Measurements from ENCODE around the gene LYSMD2.

GRCh38 chr15:51760805-51761204 lies 23.4 kb upstream of the LYSMD2 start:
- TF ChIP-seq, protein P1, sequence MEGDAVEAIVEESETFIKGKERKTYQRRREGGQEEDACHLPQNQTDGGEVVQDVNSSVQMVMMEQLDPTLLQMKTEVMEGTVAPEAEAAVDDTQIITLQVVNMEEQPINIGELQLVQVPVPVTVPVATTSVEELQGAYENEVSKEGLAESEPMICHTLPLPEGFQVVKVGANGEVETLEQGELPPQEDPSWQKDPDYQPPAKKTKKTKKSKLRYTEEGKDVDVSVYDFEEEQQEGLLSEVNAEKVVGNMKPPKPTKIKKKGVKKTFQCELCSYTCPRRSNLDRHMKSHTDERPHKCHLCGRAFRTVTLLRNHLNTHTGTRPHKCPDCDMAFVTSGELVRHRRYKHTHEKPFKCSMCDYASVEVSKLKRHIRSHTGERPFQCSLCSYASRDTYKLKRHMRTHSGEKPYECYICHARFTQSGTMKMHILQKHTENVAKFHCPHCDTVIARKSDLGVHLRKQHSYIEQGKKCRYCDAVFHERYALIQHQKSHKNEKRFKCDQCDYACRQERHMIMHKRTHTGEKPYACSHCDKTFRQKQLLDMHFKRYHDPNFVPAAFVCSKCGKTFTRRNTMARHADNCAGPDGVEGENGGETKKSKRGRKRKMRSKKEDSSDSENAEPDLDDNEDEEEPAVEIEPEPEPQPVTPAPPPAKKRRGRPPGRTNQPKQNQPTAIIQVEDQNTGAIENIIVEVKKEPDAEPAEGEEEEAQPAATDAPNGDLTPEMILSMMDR (IDR thresholded peaks at IDR 0.05): no peak
- no peak for TF ChIP-seq ZFX (IDR thresholded peaks at IDR 0.05; ENCODE audit: borderline replicate concordance)
